Common myeloid progenitor, CD34-positive (primary cell): ENCODE results near the gene TACC2. TPM values are rescaled to one million over a fixed set of nuclear protein-coding genes. Genes with fewer than 3 reads are reported as not detected.

Experiments used
- CTCF ChIA-PET: fragments of 350-600 bp; sonication (Branson Sonifier 250); formaldehyde crosslinking; loops from one replicate; lab custom pipeline; 2021; ENCODE audit warnings: antibody characterized with exemption; lab: Charles Lee
- POLR2A ChIA-PET: fragments of 350-600 bp; sonication (Branson Sonifier 250); formaldehyde crosslinking; loops from one replicate; lab custom pipeline; 2021; ENCODE audit warnings: antibody characterized with exemption; lab: Charles Lee
- DNase-seq, 3 donors: peaks; one replicate each; pipeline versions ENCODE4 v3.0.0 to v3.0.0-alpha.2; 2013
- H3K27ac ChIP-seq, 2 experiments: 1 replicate in 1 of 2; 2 replicates in 1 of 2; pipeline ENCODE4 v1.7.0; 2013; ENCODE audit warnings: inconsistent platforms in 2 of 2, low read length in 2 of 2, mild to moderate bottlenecking in 2 of 2, low read depth in 1 of 2, moderate library complexity in 1 of 2; ENCODE audit not compliant: severe bottlenecking in 2 of 2, insufficient read depth in 1 of 2, poor library complexity in 1 of 2
- H3K27me3 ChIP-seq, 5 experiments: replicated peaks in 2 of 5; 1 replicate in 3 of 5; 2 replicates in 2 of 5; pipeline versions ENCODE4 v1.6.1 to v1.7.0; 2013; ENCODE audit warnings: low read length in 4 of 5, mild to moderate bottlenecking in 2 of 5, moderate library complexity in 2 of 5, inconsistent platforms in 1 of 5; ENCODE audit not compliant: insufficient read depth in 5 of 5, control insufficient read depth in 4 of 5
- H3K36me3 ChIP-seq, 4 experiments: 1 replicate in 2 of 4; 2 replicates in 2 of 4; pipeline versions ENCODE4 v1.6.1 to v1.7.0; 2013; ENCODE audit warnings: low read length in 3 of 4, control low read depth in 1 of 4, mild to moderate bottlenecking in 1 of 4; ENCODE audit not compliant: control insufficient read depth in 4 of 4, insufficient read depth in 4 of 4
- H3K4me1 ChIP-seq, 4 experiments: 1 replicate in 3 of 4; 2 replicates in 1 of 4; pipeline versions ENCODE4 v1.6.1 to v1.7.1; 2013; ENCODE audit warnings: low read length in 3 of 4, mild to moderate bottlenecking in 3 of 4, control low read depth in 1 of 4, inconsistent platforms in 1 of 4, moderate library complexity in 1 of 4; ENCODE audit not compliant: control insufficient read depth in 4 of 4, insufficient read depth in 4 of 4; ENCODE audit errors: control extremely low read depth in 1 of 4
- H3K4me3 ChIP-seq, 7 experiments: 1 replicate in 4 of 7; 2 replicates in 3 of 7; pipeline versions ENCODE4 v1.5.1 to v1.7.0; 2013; ENCODE audit warnings: mild to moderate bottlenecking in 7 of 7, low read length in 6 of 7, moderate library complexity in 6 of 7, inconsistent platforms in 2 of 7, low read depth in 2 of 7, control low read depth in 1 of 7; ENCODE audit not compliant: insufficient read depth in 4 of 7, control insufficient read depth in 1 of 7; ENCODE audit errors: extremely low read depth in 1 of 7
- H3K9me3 ChIP-seq, 5 experiments: 1 replicate in 4 of 5; 2 replicates in 1 of 5; pipeline versions ENCODE4 v1.6.1 to v1.7.1; 2013; ENCODE audit warnings: low read length in 4 of 5, mild to moderate bottlenecking in 2 of 5, inconsistent platforms in 1 of 5, low read depth in 1 of 5, moderate library complexity in 1 of 5; ENCODE audit not compliant: control insufficient read depth in 4 of 5, insufficient read depth in 2 of 5; ENCODE audit errors: control extremely low read depth in 1 of 5
- WGBS: methylation state at CpG from one replicate; pipeline ENCODE4 v1.1.5; 2013; ENCODE audit not compliant: insufficient coverage; 5-methylcytosine and 5-hydroxymethylcytosine counted together
- polyA plus RNA-seq: library from polyadenylated mRNA; unstranded; fragments of 120-200 nt; gene quantifications from one replicate; pipeline ENCODE4 v1.2.1, GENCODE V29; 2013

The TACC2 gene, protein sequence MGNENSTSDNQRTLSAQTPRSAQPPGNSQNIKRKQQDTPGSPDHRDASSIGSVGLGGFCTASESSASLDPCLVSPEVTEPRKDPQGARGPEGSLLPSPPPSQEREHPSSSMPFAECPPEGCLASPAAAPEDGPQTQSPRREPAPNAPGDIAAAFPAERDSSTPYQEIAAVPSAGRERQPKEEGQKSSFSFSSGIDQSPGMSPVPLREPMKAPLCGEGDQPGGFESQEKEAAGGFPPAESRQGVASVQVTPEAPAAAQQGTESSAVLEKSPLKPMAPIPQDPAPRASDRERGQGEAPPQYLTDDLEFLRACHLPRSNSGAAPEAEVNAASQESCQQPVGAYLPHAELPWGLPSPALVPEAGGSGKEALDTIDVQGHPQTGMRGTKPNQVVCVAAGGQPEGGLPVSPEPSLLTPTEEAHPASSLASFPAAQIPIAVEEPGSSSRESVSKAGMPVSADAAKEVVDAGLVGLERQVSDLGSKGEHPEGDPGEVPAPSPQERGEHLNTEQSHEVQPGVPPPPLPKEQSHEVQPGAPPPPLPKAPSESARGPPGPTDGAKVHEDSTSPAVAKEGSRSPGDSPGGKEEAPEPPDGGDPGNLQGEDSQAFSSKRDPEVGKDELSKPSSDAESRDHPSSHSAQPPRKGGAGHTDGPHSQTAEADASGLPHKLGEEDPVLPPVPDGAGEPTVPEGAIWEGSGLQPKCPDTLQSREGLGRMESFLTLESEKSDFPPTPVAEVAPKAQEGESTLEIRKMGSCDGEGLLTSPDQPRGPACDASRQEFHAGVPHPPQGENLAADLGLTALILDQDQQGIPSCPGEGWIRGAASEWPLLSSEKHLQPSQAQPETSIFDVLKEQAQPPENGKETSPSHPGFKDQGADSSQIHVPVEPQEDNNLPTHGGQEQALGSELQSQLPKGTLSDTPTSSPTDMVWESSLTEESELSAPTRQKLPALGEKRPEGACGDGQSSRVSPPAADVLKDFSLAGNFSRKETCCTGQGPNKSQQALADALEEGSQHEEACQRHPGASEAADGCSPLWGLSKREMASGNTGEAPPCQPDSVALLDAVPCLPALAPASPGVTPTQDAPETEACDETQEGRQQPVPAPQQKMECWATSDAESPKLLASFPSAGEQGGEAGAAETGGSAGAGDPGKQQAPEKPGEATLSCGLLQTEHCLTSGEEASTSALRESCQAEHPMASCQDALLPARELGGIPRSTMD (N-terminal part only)
- polyA plus RNA-seq = not detected

DNA sequence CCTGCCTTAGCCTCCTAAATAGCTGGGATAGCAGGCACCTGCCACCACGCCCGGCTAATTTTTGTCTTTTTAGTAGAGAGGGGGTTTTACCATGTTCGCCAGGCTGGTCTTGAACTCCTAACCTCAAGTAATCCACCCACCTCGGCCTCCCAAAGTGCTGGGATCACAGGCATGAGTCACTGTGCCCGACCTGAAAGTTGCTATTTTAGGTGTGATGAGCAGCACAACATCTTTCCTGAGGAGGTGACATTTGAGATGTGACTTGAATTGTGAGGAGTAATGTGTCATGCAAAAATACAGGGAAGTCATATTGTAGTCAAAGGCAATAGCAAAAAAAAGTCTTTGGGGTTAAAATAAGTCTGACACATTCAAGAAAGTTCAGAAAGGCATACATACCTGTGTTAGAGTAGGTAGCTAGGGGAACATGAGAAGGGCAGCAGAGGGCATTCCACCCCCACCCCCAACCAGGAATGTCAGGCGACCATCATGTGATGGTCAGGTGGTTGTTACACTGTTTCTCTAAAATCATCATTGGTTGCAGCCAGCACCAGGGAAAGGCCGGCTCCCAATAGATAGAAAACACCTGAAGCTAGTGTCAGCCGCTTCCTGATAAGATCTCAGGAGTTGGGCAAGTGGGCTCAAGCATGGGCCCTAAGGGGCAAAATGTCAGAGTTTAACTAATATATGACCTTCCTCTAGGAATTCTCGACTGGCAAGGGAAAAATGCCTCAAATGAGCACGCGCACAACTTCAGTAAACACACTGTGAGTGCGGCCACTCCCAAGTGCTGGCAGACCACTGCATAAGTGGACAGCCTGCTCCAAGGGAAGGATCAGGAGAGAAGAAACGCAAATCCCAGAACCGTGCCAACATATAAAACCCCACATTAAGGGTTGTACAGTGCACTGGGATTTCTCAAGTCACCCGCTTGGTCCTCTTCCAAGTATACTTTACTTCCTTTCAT lies at the start of gene TACC2:
Gene TACC2, plus strand, starts transcription at position 803 of the 964 bp plus-strand sequence. CDS start 32,819 bp downstream, outside the sequence.
- Histone ChIP-seq H3K27me3 (no peaks in the 10 kb centered on the region), H3K27ac (no peak within 1 kb of the TSS)

DNA sequence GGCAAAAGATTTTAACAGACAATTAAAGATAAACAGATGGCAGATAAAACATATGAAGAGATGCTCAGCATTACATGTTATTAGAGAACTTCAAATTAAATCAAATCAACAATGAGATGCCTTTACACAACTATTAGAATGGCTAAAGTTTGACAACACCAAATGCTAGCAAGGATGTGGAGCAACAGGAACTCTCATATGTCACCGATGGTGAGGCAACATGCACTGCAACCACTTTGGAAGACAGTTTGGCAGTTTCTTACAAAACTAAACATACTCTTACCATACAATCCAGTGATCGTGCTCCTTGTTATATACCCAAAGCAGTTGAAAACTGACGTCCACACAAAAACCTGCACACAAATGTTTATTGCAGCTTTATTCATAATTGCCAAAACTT lies 47.4 kb upstream of the TACC2 start:
- 100% methylated on average over 3 of the region's 3 CpGs for WGBS
- H3K27me3 ChIP-seq = no peaks in the 10 kb centered on the region
- DNase-seq = no peak
- CTCF ChIA-PET = no interaction called here
- no peak overlapping the region for H3K27ac ChIP-seq
- H3K4me3 ChIP-seq = no peak overlapping the region
- POLR2A ChIA-PET = no interaction called here
- no peaks in the 10 kb centered on the region for H3K36me3 ChIP-seq
- H3K4me1 ChIP-seq = peaks cover 0 to 4% (median 2%) of the 10 kb centered on the region in 4 experiments
- H3K9me3 ChIP-seq = no peaks in the 10 kb centered on the region

More for the DNA sequence above, at the start of gene TACC2:
- no peak for DNase-seq
- Histone ChIP-seq H3K4me3 (no peak within 1 kb of the TSS), H3K4me1 (no peaks in the 10 kb centered on the region), H3K36me3 (no peaks in the 10 kb centered on the region), H3K9me3 (peaks cover 0 to 16% (median 10%) of the 10 kb centered on the region in 5 experiments)
- ChIA-PET POLR2A (no interaction called here), CTCF (no interaction called here)
- WGBS = 95% methylated on average over 11 of the region's 15 CpGs

DNA sequence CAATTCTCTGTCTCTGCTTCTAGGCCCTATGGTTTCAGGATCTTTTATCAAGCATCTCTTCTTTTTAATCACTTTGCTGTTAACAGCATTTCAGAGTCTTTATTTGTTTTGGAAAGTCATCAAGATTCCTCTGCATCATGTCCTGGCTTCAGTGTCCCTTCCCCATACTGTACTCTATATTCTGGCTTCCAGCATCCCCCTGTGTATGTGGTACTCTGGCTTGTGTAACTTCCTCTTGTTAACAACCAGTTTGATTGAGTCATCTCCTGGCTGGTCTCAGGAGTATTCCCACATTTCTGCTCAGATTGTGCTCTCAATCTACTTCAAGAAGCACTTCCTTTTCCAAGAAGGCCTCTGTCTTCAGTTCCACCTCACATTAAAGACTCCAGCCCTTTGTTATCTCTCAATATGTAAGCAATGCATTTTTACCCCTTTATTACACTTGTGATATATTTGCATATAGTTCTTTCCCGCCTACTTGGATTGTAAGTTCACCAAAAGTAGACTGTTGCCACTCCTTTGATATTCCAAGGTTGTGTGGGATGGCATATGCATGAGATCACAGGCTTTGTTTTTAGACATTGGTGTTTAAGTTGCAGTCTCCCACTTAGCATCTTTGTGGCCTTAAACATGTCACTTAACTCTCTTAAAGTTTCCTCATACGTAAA lies 46.1 kb upstream of the TACC2 start:
- Histone ChIP-seq H3K36me3 (no peaks in the 10 kb centered on the region), H3K4me3 (no peak overlapping the region), H3K27me3 (no peaks in the 10 kb centered on the region), H3K9me3 (no peaks in the 10 kb centered on the region), H3K4me1 (peaks cover 0 to 4% (median 2%) of the 10 kb centered on the region in 4 experiments), H3K27ac (no peak overlapping the region)
- CTCF ChIA-PET = no interaction called here
- DNase-seq = peak in 2 of 3 donors; percentile 33 to 35
- POLR2A ChIA-PET = no interaction called here
- WGBS = 100% methylated on average over 1 of the region's 2 CpGs

- H3K27me3 ChIP-seq = no peaks in the 10 kb centered on the region
Observed at GRCh38 chr10:121947343-121948330, 41.3 kb upstream of the TACC2 start.

GRCh38 chr10:121949049-121949448 lies 39.9 kb upstream of the TACC2 start:
- POLR2A ChIA-PET = no interaction called here
- H3K27ac ChIP-seq = no peak overlapping the region
- no peaks in the 10 kb centered on the region for H3K27me3 ChIP-seq
- no peaks in the 10 kb centered on the region for H3K4me1 ChIP-seq
- CTCF ChIA-PET = no interaction called here
- H3K9me3 ChIP-seq = no peaks in the 10 kb centered on the region
- no peak overlapping the region for H3K4me3 ChIP-seq
- DNase-seq = no peak
- no peaks in the 10 kb centered on the region for H3K36me3 ChIP-seq
- 100% methylated on average over 2 of the region's 2 CpGs for WGBS

More at GRCh38 chr10:121947343-121948330, 41.3 kb upstream of the TACC2 start:
- 97% methylated on average over 5 of the region's 7 CpGs for WGBS
- no peak for DNase-seq
- H3K36me3 ChIP-seq = no peaks in the 10 kb centered on the region
- ChIA-PET POLR2A (no interaction called here), CTCF (interaction anchor here (0.9 kb wide), 1 partner anchor 12 kb away, joined by 3 read pairs; no protein-coding TSS in a partner anchor)
- no peak overlapping the region for H3K4me3 ChIP-seq
- no peaks in the 10 kb centered on the region for H3K9me3 ChIP-seq
- H3K4me1 ChIP-seq = peaks cover 0 to 4% (median 2%) of the 10 kb centered on the region in 4 experiments
- H3K27ac ChIP-seq = no peak overlapping the region
